Hematopoietic multipotent progenitor cell treated with erythropoietin and hydrocortisone succinate and interleukin-3 and kit ligand, for 4 days (in vitro differentiated cells): ENCODE data around the gene GSTP1.
"Not testable (repeated sequence)": the region's sequence is repeated elsewhere in the genome, so short reads cannot be mapped to it uniquely, and the experiment has no call there.

Experiments used
- DNase-seq: peaks from one replicate; pipeline ENCODE4 v3.0.0-alpha.2; 2015

The GSTP1 gene

GRCh38 chr11:67616431-67617242 lies 33.0 kb downstream of the GSTP1 start:
- no peak for DNase-seq

- DNase-seq, result no peak
These were observed 33.8 kb downstream of the GSTP1 start for GRCh38 chr11:67617243-67617953.

GRCh38 chr11:67618901-67619659 lies 35.5 kb downstream of the GSTP1 start:
- not testable (repeated sequence) for DNase-seq

- DNase-seq, result not testable (repeated sequence)
These were observed 36.3 kb downstream of the GSTP1 start for GRCh38 chr11:67619683-67620618.

DNA sequence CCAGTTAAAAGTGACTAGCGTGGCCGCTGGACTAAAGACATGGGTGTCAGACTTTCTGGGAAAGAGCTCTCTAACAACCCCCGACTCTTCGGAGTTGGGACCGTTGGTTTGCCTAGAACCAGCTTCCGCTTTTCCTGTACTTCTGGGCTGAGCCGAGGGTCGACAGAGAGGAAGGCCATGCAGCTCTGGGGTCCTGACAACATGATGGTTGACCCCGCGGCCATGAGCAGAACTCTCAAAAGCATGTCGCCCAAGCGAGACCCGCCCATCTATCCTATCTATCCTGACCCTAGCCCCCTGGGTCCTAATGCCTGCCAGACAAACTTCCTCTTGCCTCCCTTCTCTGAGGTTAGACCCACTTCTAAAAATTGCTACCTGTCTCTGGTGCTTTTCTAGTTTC lies 37.0 kb downstream of the GSTP1 start:
- peak; percentile 29 for DNase-seq

- DNase-seq, result not testable (repeated sequence)
These were observed 38.3 kb downstream of the GSTP1 start for GRCh38 chr11:67621928-67622327.

DNA sequence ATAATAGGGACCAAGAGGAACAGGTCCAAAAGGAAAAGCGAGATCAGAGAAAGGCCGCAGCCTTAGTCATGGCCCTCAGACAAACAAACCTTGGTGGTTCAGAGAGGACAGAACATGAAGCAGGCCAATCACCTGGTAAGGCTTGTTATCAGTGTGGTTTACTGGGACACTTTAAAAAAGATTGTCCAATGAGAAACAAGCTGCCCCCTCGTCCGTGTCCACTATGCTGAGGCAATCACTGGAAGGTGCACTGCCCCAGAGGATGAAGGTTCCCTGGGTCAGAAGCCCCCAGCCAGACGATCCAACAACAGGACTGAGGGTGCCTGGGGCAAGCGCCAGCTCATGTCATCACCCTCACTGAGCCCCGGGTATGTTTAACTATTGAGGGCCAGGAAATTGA lies 39.3 kb downstream of the GSTP1 start:
- DNase-seq, result not testable (repeated sequence)

DNA sequence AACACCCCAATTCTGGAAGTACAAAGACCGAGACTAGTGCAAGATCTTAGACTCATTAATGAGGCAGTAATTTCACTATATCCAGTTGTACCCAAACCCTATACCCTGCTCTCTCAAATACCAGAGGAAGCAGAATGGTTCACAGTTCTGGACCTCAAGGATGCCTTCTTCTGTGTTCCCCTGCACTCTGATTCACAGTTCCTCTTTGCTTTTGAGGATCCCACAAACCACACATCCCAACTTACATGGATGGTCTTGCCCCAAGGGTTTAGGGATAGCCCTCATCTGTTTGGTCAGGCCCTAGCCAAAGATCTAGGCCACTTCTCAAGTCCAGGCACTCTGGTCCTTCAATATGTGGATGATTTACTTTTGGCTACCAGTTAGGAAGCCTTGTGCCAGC lies 40.2 kb downstream of the GSTP1 start:
- not testable (repeated sequence) for DNase-seq

- not testable (repeated sequence) for DNase-seq
These were observed 42.7 kb downstream of the GSTP1 start for GRCh38 chr11:67626131-67626833.

DNA sequence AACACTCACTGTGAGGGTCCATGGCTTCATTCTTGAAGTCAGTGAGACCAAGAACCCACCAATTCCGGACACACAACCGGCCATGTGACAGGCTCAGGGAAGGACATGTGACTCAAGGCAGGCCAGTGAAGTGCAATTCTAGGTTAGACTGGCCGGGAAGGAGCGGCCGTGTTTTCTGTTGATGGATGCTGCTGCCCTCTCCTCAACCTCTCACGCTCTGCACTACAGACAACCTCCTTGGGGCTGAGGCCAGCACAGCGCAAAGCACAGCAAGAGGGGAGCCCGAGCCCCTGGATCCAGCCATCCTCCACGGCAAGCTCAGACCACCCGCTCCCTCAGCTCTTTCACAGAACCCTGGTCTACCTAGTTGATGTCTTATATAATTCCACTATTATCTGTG lies 43.4 kb downstream of the GSTP1 start:
- no peak for DNase-seq

- no peak for DNase-seq
These were observed 43.8 kb downstream of the GSTP1 start for GRCh38 chr11:67627441-67627811.

DNA sequence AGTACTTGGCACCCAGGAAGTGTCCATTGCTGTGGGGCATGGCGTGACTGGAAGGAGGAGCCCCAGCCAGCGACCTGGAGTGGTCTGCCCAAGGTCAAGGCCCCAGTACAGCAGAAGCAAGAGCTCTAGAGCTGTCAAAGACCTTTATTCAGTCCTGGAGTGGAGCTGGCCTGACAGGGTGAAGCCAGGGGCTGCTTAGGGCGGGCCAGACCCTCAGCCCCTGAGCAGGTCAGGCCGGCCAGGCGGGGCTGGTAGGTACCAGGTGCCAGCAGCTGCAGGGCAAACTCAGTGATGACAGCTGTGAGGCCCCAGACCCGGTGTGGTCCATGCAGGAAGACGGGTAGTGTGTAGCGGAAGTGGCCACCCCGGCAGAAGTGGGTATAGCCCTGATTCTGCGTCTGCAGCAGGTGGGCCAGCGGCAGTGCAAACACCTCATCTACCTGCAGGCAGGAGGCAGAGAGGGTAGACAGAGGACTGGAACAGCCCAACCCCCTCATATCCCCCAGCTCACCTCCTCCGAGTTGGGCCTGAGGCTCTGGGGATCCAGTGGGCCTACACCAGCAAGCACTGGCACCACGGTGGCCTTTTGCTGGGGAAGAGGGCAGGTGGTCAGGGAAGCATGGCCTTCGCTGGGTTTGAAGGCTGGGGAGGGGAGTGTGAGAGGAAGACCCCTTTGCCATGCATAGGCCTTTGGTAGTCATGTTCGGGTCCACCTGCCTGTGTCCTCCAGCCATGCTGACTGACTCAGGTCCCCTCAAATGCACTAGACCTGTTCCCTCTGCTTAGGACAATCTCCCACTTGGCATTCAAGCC lies 44.4 kb downstream of the GSTP1 start:
- no peak for DNase-seq

DNA sequence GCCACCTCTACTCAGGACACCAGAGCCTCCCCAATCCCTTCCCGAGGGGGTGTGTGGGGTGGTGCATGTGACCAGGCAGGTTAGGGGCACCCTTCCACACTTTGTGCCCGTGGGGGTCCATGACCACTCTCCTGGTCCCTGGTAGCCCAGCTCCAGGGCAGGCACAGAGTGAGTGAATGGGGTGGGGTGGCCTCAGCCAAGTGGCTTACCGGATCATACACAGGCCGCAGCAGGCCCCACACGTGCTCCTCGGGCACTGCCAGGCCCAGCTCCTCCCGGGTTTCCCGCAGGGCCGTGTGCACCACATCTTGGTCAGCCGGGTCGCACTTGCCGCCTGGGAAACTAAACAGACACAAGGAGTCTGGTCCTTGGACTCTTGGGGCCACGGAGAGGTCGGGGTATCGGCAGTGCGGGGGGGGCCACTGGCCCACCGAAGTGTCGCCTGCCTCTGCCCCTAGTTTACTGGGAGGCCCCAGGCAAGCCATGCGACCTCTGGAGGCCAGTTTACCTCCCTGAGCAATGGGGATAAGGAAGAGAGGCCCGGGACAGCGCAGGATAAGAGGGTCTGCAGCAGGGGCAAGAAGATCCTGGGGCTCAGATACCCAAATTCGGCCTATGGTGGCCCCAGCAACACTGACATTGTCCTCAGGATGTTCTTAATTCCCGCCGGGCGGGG lies 45.2 kb downstream of the GSTP1 start:
- no peak for DNase-seq

DNA sequence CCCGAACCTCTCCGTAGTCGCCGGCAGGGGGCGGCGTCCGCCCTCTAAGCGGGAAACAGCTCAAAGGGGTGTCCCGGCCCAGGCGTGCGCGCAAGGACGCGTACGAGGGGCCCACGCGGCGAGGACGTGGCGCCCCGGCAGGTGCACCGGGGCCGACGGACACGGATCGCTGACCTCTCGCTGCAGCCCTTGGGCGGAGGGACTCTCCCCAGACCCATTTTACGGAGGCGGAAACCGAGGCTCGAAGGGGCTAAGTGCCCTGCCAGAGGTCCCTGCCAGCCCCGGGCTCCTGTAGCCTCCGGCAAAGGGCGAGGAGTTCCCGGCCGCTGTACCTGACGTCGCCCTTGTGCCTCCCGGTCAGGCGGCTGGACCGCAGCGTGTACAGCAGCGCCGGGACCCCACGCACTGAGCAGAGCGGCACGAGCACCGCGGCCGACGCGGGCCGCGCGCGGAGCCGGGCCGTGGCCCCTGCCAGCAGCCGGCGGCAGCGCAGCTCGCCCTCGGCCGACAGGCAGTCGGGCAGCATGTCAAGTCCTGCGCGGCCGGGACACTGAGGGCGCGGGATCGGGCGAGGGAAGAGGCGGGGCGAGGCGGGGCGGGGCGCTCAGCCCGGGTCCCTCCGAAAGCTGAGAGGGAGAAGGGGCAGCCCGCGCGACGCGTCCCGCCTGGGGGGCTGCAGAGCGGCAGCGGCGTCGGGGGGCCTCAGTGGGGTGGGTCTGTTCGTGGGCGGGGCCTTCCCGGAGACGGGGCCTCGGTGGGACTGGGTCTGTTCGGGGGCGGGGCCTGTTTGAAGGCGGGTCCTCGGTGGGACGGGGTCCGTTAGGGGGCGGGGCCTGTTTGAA lies 46.0 kb downstream of the GSTP1 start, which contains the start of gene NUDT8:
Gene NUDT8, minus strand, starts transcription at position 552 of the 842 bp plus-strand sequence. Its CDS starts 26 bp downstream, at position 526.
- peak; percentile 95 for DNase-seq

DNA sequence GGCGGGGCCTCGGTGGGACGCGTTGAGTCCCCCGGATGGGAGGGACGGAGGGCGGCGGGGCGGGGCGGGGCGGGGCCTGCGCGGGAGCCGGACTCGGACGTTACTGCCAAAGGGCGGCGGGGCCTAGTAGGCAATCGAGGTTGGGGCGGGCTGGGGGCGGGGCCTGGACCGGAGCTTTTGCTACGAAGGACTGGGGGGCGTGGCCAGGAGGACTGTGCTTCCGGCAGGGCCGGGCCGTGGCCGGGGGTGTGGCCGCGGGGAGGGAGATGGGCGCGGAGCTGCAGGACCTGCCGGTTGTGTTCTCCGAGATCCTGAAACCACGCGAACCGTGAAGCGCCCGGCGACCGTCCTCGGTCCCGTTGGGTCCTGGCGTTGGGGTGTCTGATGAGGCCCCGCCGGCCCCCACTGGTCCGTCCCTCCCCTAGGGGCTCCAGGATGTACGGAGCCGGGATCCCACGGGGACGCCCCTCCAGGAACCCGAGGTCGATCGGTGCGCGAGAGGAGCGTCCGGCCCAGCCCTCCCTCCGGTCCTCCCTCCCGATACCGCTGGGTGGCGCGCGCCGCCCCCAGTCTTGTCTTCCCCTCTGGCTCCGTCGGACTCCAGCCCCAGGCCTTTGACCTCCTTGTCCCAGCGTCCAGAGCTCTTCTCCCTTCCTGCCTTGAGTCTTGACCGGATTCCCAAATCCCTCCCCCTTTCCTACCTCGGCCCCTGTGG lies 46.8 kb downstream of the GSTP1 start:
- peak; percentile 99 for DNase-seq

DNA sequence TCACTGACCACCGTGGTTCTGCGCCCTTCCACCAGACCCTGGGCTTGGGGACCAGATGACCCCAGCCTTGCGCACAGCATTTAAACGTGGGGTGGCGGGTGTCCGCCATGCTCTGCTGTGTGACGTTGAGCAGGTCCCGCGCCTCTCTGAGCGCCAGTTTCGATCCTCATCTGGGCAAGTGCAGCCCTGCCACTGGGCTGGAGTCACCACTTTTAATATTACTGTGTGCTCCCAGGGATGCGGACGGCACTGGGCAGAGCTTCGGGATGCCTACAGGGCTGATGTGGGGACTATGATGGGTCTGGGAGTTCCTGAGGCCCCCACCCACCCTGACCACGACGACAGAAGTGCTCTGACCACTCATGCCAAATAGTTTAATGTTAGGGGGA lies 47.3 kb downstream of the GSTP1 start:
- DNase-seq, result no peak

DNA sequence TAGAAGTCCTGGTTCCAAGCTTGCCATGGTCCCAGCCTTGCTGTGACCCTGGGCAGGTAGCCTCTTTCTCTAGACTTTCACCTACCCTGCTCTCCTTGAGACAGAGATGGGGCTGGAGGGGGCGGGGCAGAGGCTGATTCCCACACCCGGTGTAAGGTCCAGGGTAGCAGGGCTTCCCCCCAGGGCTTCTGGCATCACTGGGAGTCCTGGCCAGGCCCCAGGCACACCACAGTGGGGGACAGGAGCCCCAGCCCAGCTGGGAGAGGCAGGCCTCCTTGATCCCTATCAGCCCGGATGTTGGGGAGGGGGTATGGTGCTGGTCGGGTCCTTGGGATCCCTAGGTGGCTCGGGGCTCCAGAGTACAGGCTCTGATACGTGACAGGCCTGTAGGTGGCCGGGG lies 47.8 kb downstream of the GSTP1 start:
- no peak for DNase-seq

- DNase-seq, result no peak
These were observed 48.2 kb downstream of the GSTP1 start for GRCh38 chr11:67631853-67632174.
